HepG2 (cell line): Measurements from ENCODE around the gene TMEM150C. TPM values are rescaled to one million over a fixed set of nuclear protein-coding genes. Genes with fewer than 3 reads are reported as not detected.

Experiments
- ATAC-seq: fragments of 200-7000 bp; cut with Tn5 transposase; 3 replicates; pipeline ENCODE4 v1.9.1; 2020; ENCODE audit warnings: mild to moderate bottlenecking, moderate library complexity
- BruUV-seq: library from RNA; stranded (reverse); fragments of 400-500 nt; replicated peaks from 2 replicates; lab custom pipeline; 2021; lab: Mats Ljungman, UMichigan
- CTCF ChIA-PET: fragments of 300-600 bp; formaldehyde crosslinking; extraction: SDS; loops from one replicate; lab custom pipeline; 2021; ENCODE audit warnings: low total read pairs, inconsistent platforms, low intra/inter-chr PET ratio; lab: Yijun Ruan, JAX
- POLR2A ChIA-PET: fragments of 350-600 bp; sonication (Branson Sonifier 250); formaldehyde crosslinking; loops from one replicate; lab custom pipeline; 2020; ENCODE audit warnings: antibody characterized with exemption, inconsistent platforms; lab: Yijun Ruan, JAX
- DNase-seq: peaks from one replicate; pipeline ENCODE4 v3.0.0-alpha.2; 2015; ENCODE audit warnings: low spot score
- FAIRE-seq: peaks from 3 replicates; lab custom pipeline; 2011; peaks lifted over from hg19 to GRCh38; lab: Jason Lieb, UNC
- H2AFZ ChIP-seq: one replicate; pipeline ENCODE4 v1.6.1; 2011; ENCODE audit warnings: low read length, inconsistent platforms
- H3K27ac ChIP-seq: fragments of 300-600 bp; 3 replicates; pipeline ENCODE4 v1.8.0; 2011; ENCODE audit warnings: mixed run types, mild to moderate bottlenecking, mixed read lengths, low read length, inconsistent platforms; ENCODE audit not compliant: insufficient read depth; ENCODE audit errors: extremely low read length
- H3K27me3 ChIP-seq, 2 experiments: fragments of 200-600 bp in 1 of 2; 2 replicates in 1 of 2; 3 replicates in 1 of 2; pipeline versions ENCODE4 v1.6.0 to v1.8.0; 2011; ENCODE audit warnings: low read length in 2 of 2, mild to moderate bottlenecking in 2 of 2, moderate library complexity in 2 of 2, inconsistent platforms in 1 of 2; ENCODE audit not compliant: insufficient read depth in 2 of 2, control insufficient read depth in 1 of 2
- H3K36me3 ChIP-seq, 2 experiments: fragments of 200-600 bp in 1 of 2; replicated peaks in 1 of 2; 2 replicates in 1 of 2; 3 replicates in 1 of 2; pipeline versions ENCODE4 v1.5.1 to v1.8.0; 2011; ENCODE audit warnings: low read length in 2 of 2, inconsistent platforms in 1 of 2; ENCODE audit not compliant: insufficient read depth in 2 of 2, control insufficient read depth in 1 of 2
- H3K4me1 ChIP-seq: 2 replicates; pipeline ENCODE4 v1.5.1; 2012; ENCODE audit warnings: low read length, inconsistent platforms; ENCODE audit not compliant: insufficient read depth
- H3K4me2 ChIP-seq: 2 replicates; pipeline ENCODE4 v1.6.0; 2011; ENCODE audit warnings: low read depth, low read length, inconsistent platforms
- H3K4me3 ChIP-seq, 3 experiments: fragments of 200-600 bp in 1 of 3; sonication (generic), shearing (Covaris generic) in 1 of 3; replicated peaks in 1 of 3; 2 replicates each; pipeline ENCODE4 v1.5.1; 2011 to 2016; ENCODE audit warnings: low read length in 3 of 3, inconsistent platforms in 2 of 3, low read depth in 2 of 3, mild to moderate bottlenecking in 2 of 3, control low read depth in 1 of 3, mixed read lengths in 1 of 3; ENCODE audit not compliant: insufficient read depth in 1 of 3
- H3K79me2 ChIP-seq: one replicate; pipeline ENCODE4 v1.6.1; 2011; ENCODE audit warnings: low read length, inconsistent platforms; ENCODE audit not compliant: insufficient read depth
- H3K9ac ChIP-seq: 2 replicates; pipeline ENCODE4 v1.6.0; 2011; ENCODE audit warnings: mild to moderate bottlenecking, low read depth, low read length, inconsistent platforms; ENCODE audit not compliant: insufficient read depth
- H3K9me3 ChIP-seq: 2 replicates; pipeline ENCODE4 v1.5.1; 2012; ENCODE audit warnings: mild to moderate bottlenecking, low read length
- H4K20me1 ChIP-seq: 2 replicates; pipeline ENCODE4 v1.6.0; 2011; ENCODE audit warnings: inconsistent platforms, mild to moderate bottlenecking, low read length, moderate library complexity; ENCODE audit not compliant: insufficient read depth
- CEBPB ChIP-seq: IDR thresholded peaks from 2 replicates; pipeline ENCODE4 v1.6.1; 2011; ENCODE audit warnings: low read depth, low read length, improper control_type of control experiment, borderline replicate concordance
- EP300 ChIP-seq, 3 experiments: sonication (generic) in 1 of 3; formaldehyde crosslinking in 1 of 3; IDR thresholded peaks; 2 replicates each; pipeline versions ENCODE4 v1.5.1 to v1.6.1; 2011 to 2020; ENCODE audit warnings: low read depth in 2 of 3, low read length in 2 of 3, borderline replicate concordance in 1 of 3, improper control_type of control experiment in 1 of 3, mild to moderate bottlenecking in 1 of 3, missing genetic modification reagents in 1 of 3, moderate library complexity in 1 of 3
- GABPB1 ChIP-seq: IDR thresholded peaks from 2 replicates; pipeline ENCODE4 v1.6.1; 2016; ENCODE audit warnings: mild to moderate bottlenecking, missing genetic modification reagents, moderate library complexity, missing compliant biosample characterization
- HIVEP1 ChIP-seq: sonication (generic); formaldehyde crosslinking; IDR thresholded peaks from 2 replicates; pipeline ENCODE4 v1.4.0; 2020; ENCODE audit warnings: mild to moderate bottlenecking, missing genetic modification reagents
- KAT2B ChIP-seq: fragments of 150-350 bp; IDR thresholded peaks from 2 replicates; pipeline ENCODE4 v1.6.1; 2014; ENCODE audit warnings: low read depth, low read length, borderline replicate concordance
- MBD4 ChIP-seq: IDR thresholded peaks from 2 replicates; pipeline ENCODE4 v1.6.1; 2012; ENCODE audit warnings: low read length, inconsistent platforms, borderline replicate concordance
- PLRG1 ChIP-seq: fragments of 450-650 bp; conservative IDR thresholded peaks from 2 replicates; pipeline ENCODE4 v1.6.1; 2016
- RCOR2 ChIP-seq: IDR thresholded peaks from 2 replicates; pipeline ENCODE4 v1.6.1; 2016; ENCODE audit warnings: missing biosample characterization, missing genetic modification reagents
- RXRA ChIP-seq: sonication (generic); formaldehyde crosslinking; IDR thresholded peaks from 2 replicates; pipeline ENCODE4 v1.5.1; 2020; ENCODE audit warnings: missing genetic modification reagents
- SIX4 ChIP-seq: sonication (generic); formaldehyde crosslinking; IDR thresholded peaks from 2 replicates; pipeline ENCODE4 v1.4.0; 2020; ENCODE audit warnings: missing genetic modification reagents
- THAP11 ChIP-seq: IDR thresholded peaks from 2 replicates; pipeline ENCODE4 v1.6.1; 2016; ENCODE audit warnings: missing biosample characterization, missing genetic modification reagents
- ZNF235 ChIP-seq: sonication (generic); formaldehyde crosslinking; IDR thresholded peaks from 2 replicates; pipeline ENCODE4 v1.8.1; 2023; ENCODE audit warnings: mild to moderate bottlenecking, missing genetic modification reagents, borderline replicate concordance
- ZNF547 ChIP-seq: sonication (generic); formaldehyde crosslinking; IDR thresholded peaks from 2 replicates; pipeline ENCODE4 v1.5.1; 2020; ENCODE audit warnings: mild to moderate bottlenecking, missing genetic modification reagents
- ZNF598 ChIP-seq: sonication (generic); formaldehyde crosslinking; IDR thresholded peaks from 2 replicates; pipeline ENCODE4 v1.5.1; 2020; ENCODE audit warnings: mild to moderate bottlenecking, missing genetic modification reagents, borderline replicate concordance
- ZNF790 ChIP-seq: sonication (generic); formaldehyde crosslinking; IDR thresholded peaks from 2 replicates; pipeline ENCODE4 v1.8.0; 2022; ENCODE audit warnings: missing genetic modification reagents, mild to moderate bottlenecking, borderline replicate concordance
- WGBS: methylation state at CpG from one replicate; pipeline ENCODE4 v1.1.6; 2017; ENCODE audit warnings: low lambda C conversion rate; 5-methylcytosine and 5-hydroxymethylcytosine counted together
- in situ Hi-C: cut with HindIII; loops from 2 replicates; pipeline ENCODE4 v1.10.0; 2017; ENCODE audit warnings: low pct_unique_long_range_greater_than_20kb; ENCODE audit not compliant: extremely low pct_ligation_motif_present
- intact Hi-C: fragments of 100-400 bp; cut with micrococcal nuclease; formaldehyde crosslinking; loops from one replicate; pipeline ENCODE4 v1.10.0; 2022; ENCODE audit not compliant: unreplicated experiment
- polyA plus RNA-seq, 8 experiments: library from polyadenylated mRNA; depleted of rRNA in 3 of 8; stranded (reverse) in 7 of 8; unstranded in 1 of 8; fragments of >200 nt; fragmentation: Illumina TruSeq in 4 of 8; extraction: Trizol in 4 of 8; gene quantifications; 2 replicates each; pipeline versions ENCODE4 v1.2.1 to v1.2.3, GENCODE V29; 2011 to 2016; ENCODE audit warnings: low read depth in 4 of 8, missing spikeins in 1 of 8, mixed read lengths in 1 of 8; ENCODE audit not compliant: insufficient read depth in 1 of 8
- total RNA-seq, 5 experiments: library from RNA; depleted of rRNA; stranded (reverse); fragments of >200 nt; fragmentation: Illumina TruSeq; extraction: Trizol; gene quantifications; 2 replicates each; pipeline ENCODE4 v1.2.3, GENCODE V29; 2016; ENCODE audit warnings: low read depth in 1 of 5

The TMEM150C gene
- total and polyA plus RNA-seq, 2 of the 13 experiments (the other 11 are each of a cell fraction or from before 2014, with no cell fraction given): 0.33 to 0.42 TPM

GRCh38 chr4:82452026-82452425 is 109.8 kb downstream of the TMEM150C start:
- H3K27ac ChIP-seq: no peak overlapping the region
- intact Hi-C loops (no loop called here), in situ Hi-C loops (no loop called here)
- H3K4me2 ChIP-seq: no peak overlapping the region
- H3K79me2 ChIP-seq: peaks cover 5% of the 10 kb centered on the region
- no peaks in the 10 kb centered on the region for H3K27me3 ChIP-seq
- no peaks in the 10 kb centered on the region for H3K4me1 ChIP-seq
- ChIA-PET POLR2A (no interaction called here), CTCF (no interaction called here)
- no peaks in the 10 kb centered on the region for H3K9me3 ChIP-seq
- no TSS peak for BruUV-seq
- no peak overlapping the region for H3K9ac ChIP-seq
- TF ChIP-seq THAP11 (CRISPR knock-in tag): no peak
- TF ChIP-seq HIVEP1: no peak
- no peak for TF ChIP-seq SIX4 (CRISPR knock-in tag)
- no peak for TF ChIP-seq GABPB1 (CRISPR knock-in tag)
- TF ChIP-seq ZNF598: no peak
- no peak for TF ChIP-seq RCOR2 (CRISPR knock-in tag)
- TF ChIP-seq MBD4: no peak
- no peak for TF ChIP-seq ZNF790 (CRISPR knock-in tag)
- TF ChIP-seq RXRA (CRISPR knock-in tag): no peak
- no peak for TF ChIP-seq KAT2B
- TF ChIP-seq ZNF547: no peak
- TF ChIP-seq ZNF235 (CRISPR knock-in tag): no peak
- TF ChIP-seq CEBPB: no peak
- TF ChIP-seq PLRG1: no peak
- no peak for TF ChIP-seq EP300 (IDR thresholded peaks at IDR 0.05; ENCODE audit: low read depth in 2 of 2, low read length in 2 of 2)
- TF ChIP-seq EP300 (CRISPR knock-in tag; IDR thresholded peaks at IDR 0.05; ENCODE audit: borderline replicate concordance): no peak
- ATAC-seq (no peak), DNase-seq (no peak), FAIRE-seq (no peak)
- no peak overlapping the region for H3K4me3 ChIP-seq
- WGBS: 97% methylated on average over 7 of the region's 7 CpGs
- no peaks in the 10 kb centered on the region for H4K20me1 ChIP-seq
- H3K36me3 ChIP-seq: peaks cover 12 to 62% of the 10 kb centered on the region in 2 experiments
- H2AFZ ChIP-seq: no peak overlapping the region
